ENCODE results near the gene PKD1L1.

GRCh38 chr7:47937711-47938573 lies 10.3 kb downstream of the PKD1L1 start:
- TF ChIP-seq CTCF (IDR thresholded peaks at IDR 0.05), result no peak
- TF ChIP-seq POLR2AphosphoS5 (IDR thresholded peaks at IDR 0.05), result no peak
- no peak for TF ChIP-seq POLR2A (IDR thresholded peaks at IDR 0.05)
- no peak for TF ChIP-seq EP300 (IDR thresholded peaks at IDR 0.05; ENCODE audit: low read depth)

Measured in transverse colon (tissue), 4 donors.